RWPE1 (cell line): ENCODE measurements around the gene GNG2.

ENCODE experiments used
- CTCF ChIA-PET: fragments of 350-600 bp; sonication (Branson Sonifier 250); formaldehyde crosslinking; extraction: SDS; loops from one replicate; lab custom pipeline; 2021; lab: Yijun Ruan, JAX
- POLR2A ChIA-PET: fragments of 400-600 bp; formaldehyde crosslinking; extraction: SDS; loops from one replicate; lab custom pipeline; 2020; ENCODE audit warnings: antibody characterized with exemption; ENCODE audit not compliant: low non-redundant PET; lab: Yijun Ruan, JAX
- DNase-seq: peaks from one replicate; pipeline ENCODE4 v3.0.0; 2012; ENCODE audit warnings: low spot score
- H3K27ac ChIP-seq: fragments of 450-650 bp; 2 replicates; pipeline ENCODE4 v1.5.1; 2017
- CTCF ChIP-seq: fragments of 450-650 bp; conservative IDR thresholded peaks from 2 replicates; pipeline ENCODE4 v1.5.1; 2017; ENCODE audit warnings: low read depth, mild to moderate bottlenecking

GNG2 gene

DNA sequence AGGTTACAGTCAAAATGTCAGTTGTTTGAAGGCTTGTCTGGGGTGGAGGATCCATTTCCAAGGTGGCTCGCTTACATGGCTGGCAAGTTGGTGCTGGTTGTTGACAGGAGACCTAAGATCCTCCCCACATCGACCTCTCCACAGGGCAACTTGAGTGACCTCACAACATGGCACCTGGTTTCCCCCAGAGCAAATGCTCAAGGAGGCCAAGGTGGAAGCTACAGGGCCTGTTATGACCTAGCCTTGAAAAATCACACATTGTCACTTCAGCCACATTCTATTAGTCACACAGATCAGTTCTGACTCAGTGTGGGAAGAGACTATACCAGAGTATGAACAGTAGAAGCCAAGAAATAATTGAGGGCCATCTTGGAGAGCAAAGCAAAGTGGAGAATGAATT lies 11.3 kb upstream of the GNG2 start:
- TF ChIP-seq CTCF, result no peak
- ChIA-PET CTCF (no interaction called here), POLR2A (no interaction called here)
- no peak for DNase-seq
- no peak overlapping the region for H3K27ac ChIP-seq

DNA sequence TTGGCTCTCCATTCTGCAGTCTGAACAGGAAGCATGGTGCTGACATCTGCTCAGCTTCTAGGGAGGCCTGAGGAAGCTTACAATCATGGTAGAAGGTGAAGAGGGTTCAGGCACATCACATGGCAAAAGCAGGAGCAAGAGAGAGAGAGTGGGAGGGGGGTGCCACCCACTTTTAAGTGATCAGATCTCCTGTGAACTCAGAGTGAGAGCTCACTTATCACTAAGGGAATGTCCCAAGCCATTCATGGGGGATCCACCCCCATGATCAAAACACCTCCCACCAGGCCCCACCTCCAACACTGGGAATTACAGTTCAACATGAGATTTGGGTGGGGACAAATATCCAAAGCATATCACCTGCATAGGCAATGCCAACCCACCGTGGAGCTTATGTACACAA lies 9.8 kb upstream of the GNG2 start:
- ChIA-PET POLR2A (no interaction called here), CTCF (interaction anchor here (0.7 kb wide), 1 partner anchor 14 kb away, joined by 3 read pairs; no protein-coding TSS in a partner anchor)
- no peak overlapping the region for H3K27ac ChIP-seq
- no peak for DNase-seq
- TF ChIP-seq CTCF, result no peak

GRCh38 chr14:51852541-51852940 lies 7.9 kb upstream of the GNG2 start:
- CTCF ChIA-PET, result no interaction called here
- no peak for TF ChIP-seq CTCF
- no peak overlapping the region for H3K27ac ChIP-seq
- no peak for DNase-seq
- POLR2A ChIA-PET, result no interaction called here

GRCh38 chr14:51855234-51855633 lies 5.2 kb upstream of the GNG2 start:
- no peak for DNase-seq
- no peak for TF ChIP-seq CTCF
- H3K27ac ChIP-seq, result no peak overlapping the region
- ChIA-PET CTCF (no interaction called here), POLR2A (no interaction called here)

DNA sequence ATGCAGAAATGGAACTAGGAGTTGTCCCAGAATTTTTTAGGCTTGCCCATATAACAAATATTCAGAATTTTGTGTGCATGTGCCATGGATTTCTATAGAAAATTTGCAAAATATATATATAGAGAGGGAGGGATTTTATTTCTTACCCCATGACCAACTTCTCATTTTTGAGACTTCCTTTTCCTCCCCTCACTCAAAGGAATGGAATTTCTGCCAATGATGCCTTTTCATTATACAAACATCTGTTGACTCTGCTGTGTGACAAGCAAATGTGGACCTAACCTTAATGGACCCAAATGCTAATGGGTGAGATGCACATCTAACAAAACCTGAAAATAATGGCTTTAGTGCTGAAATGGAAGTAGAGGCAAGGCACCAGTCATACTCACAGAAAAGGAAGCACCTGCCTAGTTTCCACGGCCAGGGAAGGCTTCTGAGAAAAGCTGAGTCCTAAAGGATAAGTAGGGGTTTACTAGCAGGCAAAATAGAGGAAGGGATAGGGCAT lies 3.6 kb upstream of the GNG2 start:
- TF ChIP-seq CTCF, result no peak
- no peak for DNase-seq
- ChIA-PET CTCF (no interaction called here), POLR2A (no interaction called here)
- H3K27ac ChIP-seq, result no peak overlapping the region

DNA sequence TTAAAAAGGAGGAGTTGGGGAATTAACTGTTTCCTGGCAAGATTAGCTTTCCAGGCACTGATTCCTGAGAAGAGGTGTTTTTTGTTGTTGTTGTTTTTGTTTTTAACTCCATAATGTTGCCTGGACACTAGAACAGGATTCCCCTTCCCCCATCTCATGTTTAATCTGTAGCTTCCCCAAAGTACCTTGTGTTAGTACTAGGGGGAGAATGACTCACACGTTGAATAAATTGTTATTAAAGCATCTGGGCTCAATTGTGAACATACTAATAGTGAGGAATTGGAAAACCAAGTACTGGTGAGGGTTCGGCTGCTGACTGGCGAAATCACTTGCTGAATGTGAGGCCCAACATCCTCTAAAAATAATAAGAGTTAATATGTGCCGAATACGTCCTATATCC lies 1.3 kb upstream of the GNG2 start:
- TF ChIP-seq CTCF, result no peak
- DNase-seq, result no peak
- no peak overlapping the region for H3K27ac ChIP-seq
- ChIA-PET POLR2A (no interaction called here), CTCF (no interaction called here)
